AG04450 (cell line): ENCODE data around the gene PRKN. TPM values are rescaled to one million over a fixed set of nuclear protein-coding genes. Genes with fewer than 3 reads are reported as not detected.

Source experiments
- CTCF ChIA-PET: fragments of 300-600, 350-600 bp; formaldehyde crosslinking; extraction: SDS; loops from one replicate; lab custom pipeline; 2022; ENCODE audit warnings: antibody characterized with exemption, inconsistent platforms; lab: Charles Lee
- POLR2A ChIA-PET: fragments of 350-600 bp; formaldehyde crosslinking; extraction: SDS; loops from one replicate; lab custom pipeline; 2021; ENCODE audit warnings: antibody characterized with exemption, inconsistent platforms; lab: Yijun Ruan, JAX
- DNase-seq: peaks from one replicate; pipeline ENCODE4 v3.0.0-alpha.2; 2011; ENCODE audit warnings: low read depth, low spot score
- H3K27ac ChIP-seq: one replicate; pipeline ENCODE4 v1.5.1; 2012; ENCODE audit warnings: low read depth, low read length, control low read depth
- H3K27me3 ChIP-seq: one replicate; pipeline ENCODE4 v1.6.0; 2012; ENCODE audit warnings: low read length; ENCODE audit not compliant: control insufficient read depth, insufficient read depth
- H3K4me3 ChIP-seq: 2 replicates; pipeline ENCODE4 v1.5.1; 2011; ENCODE audit warnings: mild to moderate bottlenecking, low read depth, low read length, control low read depth
- H3K9me3 ChIP-seq: 2 replicates; pipeline ENCODE4 v1.5.1; 2012; ENCODE audit warnings: low read length; ENCODE audit not compliant: control insufficient read depth, insufficient read depth
- CTCF ChIP-seq: IDR thresholded peaks from 2 replicates; pipeline ENCODE4 v1.5.1; 2011; ENCODE audit warnings: low read depth, low read length, control low read depth, inconsistent platforms
- polyA plus RNA-seq: library from polyadenylated mRNA; depleted of rRNA; stranded (reverse); fragments of >200 nt; gene quantifications from 2 replicates; pipeline ENCODE4 v1.2.3, GENCODE V29; 2011

The PRKN gene
- polyA plus RNA-seq, 1 experiment = not detected

- Histone ChIP-seq H3K4me3 (no peak overlapping the region), H3K27ac (no peak overlapping the region), H3K27me3 (no peaks in the 10 kb centered on the region), H3K9me3 (peaks cover 24% of the 10 kb centered on the region; the same call in 1 of the 2 replicates)
- ChIA-PET POLR2A (no interaction called here), CTCF (no interaction called here)
- DNase-seq = no peak
- TF ChIP-seq CTCF = no peak
Observed at GRCh38 chr6:162371121-162371520, 356.4 kb downstream of the PRKN start.

- POLR2A ChIA-PET = no interaction called here
- no peak for TF ChIP-seq CTCF
- no peak for DNase-seq
- Histone ChIP-seq H3K4me3 (no peak overlapping the region), H3K27me3 (no peaks in the 10 kb centered on the region), H3K27ac (no peak overlapping the region), H3K9me3 (peaks cover 26% of the 10 kb centered on the region; the same call in 1 of the 2 replicates)
- CTCF ChIA-PET = no interaction called here
Observed at GRCh38 chr6:162369091-162369490, 358.5 kb downstream of the PRKN start.

GRCh38 chr6:162364488-162364887 is 363.1 kb downstream of the PRKN start:
- Histone ChIP-seq H3K9me3 (peaks cover 14% of the 10 kb centered on the region), H3K27me3 (no peaks in the 10 kb centered on the region), H3K4me3 (no peak overlapping the region), H3K27ac (no peak overlapping the region)
- no peak for DNase-seq
- ChIA-PET POLR2A (no interaction called here), CTCF (interaction anchor here (0.5 kb wide), 1 partner anchor 945 kb away, joined by 3 read pairs; no protein-coding TSS in a partner anchor)
- no peak for TF ChIP-seq CTCF

GRCh38 chr6:162363757-162364156 is 363.8 kb downstream of the PRKN start:
- ChIA-PET POLR2A (no interaction called here), CTCF (no interaction called here)
- peaks cover 14% of the 10 kb centered on the region for H3K9me3 ChIP-seq
- no peak for DNase-seq
- H3K4me3 ChIP-seq = no peak overlapping the region
- no peaks in the 10 kb centered on the region for H3K27me3 ChIP-seq
- no peak overlapping the region for H3K27ac ChIP-seq
- TF ChIP-seq CTCF = no peak

GRCh38 chr6:162360901-162361567 is 366.5 kb downstream of the PRKN start:
- CTCF ChIA-PET = no interaction called here

More at GRCh38 chr6:162360901-162361567, 366.5 kb downstream of the PRKN start:
- no peak for TF ChIP-seq CTCF
- Histone ChIP-seq H3K4me3 (no peak overlapping the region), H3K9me3 (peaks cover 5% of the 10 kb centered on the region), H3K27me3 (no peaks in the 10 kb centered on the region), H3K27ac (no peak overlapping the region)
- no peak for DNase-seq
- POLR2A ChIA-PET = no interaction called here
